ENCODE measurements around the gene BTBD1.

- TF ChIP-seq EZH2phosphoT487 (IDR thresholded peaks at IDR 0.05; ENCODE audit: borderline replicate concordance, low read length): no peak
- no peak for TF ChIP-seq EZH2 (IDR thresholded peaks at IDR 0.05; ENCODE audit: low read length, unreplicated experiment)
Measured at GRCh38 chr15:83036253-83036652, 30.8 kb downstream of the BTBD1 start.
